ENCODE results near the gene SLC44A2.

The SLC44A2 gene

GRCh38 chr19:10654610-10655456 lies 29.5 kb downstream of the SLC44A2 start:
- H3K27ac ChIP-seq (replicated peaks), result peak overlapping the region; percentile 95
- H3K4me3 ChIP-seq (replicated peaks; ENCODE audit: insufficient read depth, low read length), result peak overlapping the region; percentile 87
- H3K27me3 ChIP-seq (ENCODE audit: insufficient read depth, poor library complexity, severe bottlenecking), result no peaks in the 10 kb centered on the region
- peak in 1 of 2 experiments; percentile 51 for DNase-seq (ENCODE audit: low read depth in 1 of 2, low spot score in 1 of 2)
- TF ChIP-seq GABPA (IDR thresholded peaks at IDR 0.05; ENCODE audit: low read depth), result no peak
- no peak for TF ChIP-seq SPI1 (IDR thresholded peaks at IDR 0.05; ENCODE audit: borderline replicate concordance, low read depth)
- TF ChIP-seq POLR2AphosphoS5 (IDR thresholded peaks at IDR 0.05; ENCODE audit: low read depth), result no peak
- TF ChIP-seq CTCF (IDR thresholded peaks at IDR 0.05; ENCODE audit: insufficient read depth, low read length), result no peak
- no peak for TF ChIP-seq REST (IDR thresholded peaks at IDR 0.05; ENCODE audit: insufficient replicate concordance, low read depth)

- H3K4me3 ChIP-seq (replicated peaks; ENCODE audit: insufficient read depth, low read length), result peak overlapping the region; percentile 87
- TF ChIP-seq SPI1 (IDR thresholded peaks at IDR 0.05; ENCODE audit: borderline replicate concordance, low read depth) (no peak), CTCF (IDR thresholded peaks at IDR 0.05; ENCODE audit: insufficient read depth, low read length) (no peak), GABPA (IDR thresholded peaks at IDR 0.05; ENCODE audit: low read depth) (no peak), REST (IDR thresholded peaks at IDR 0.05; ENCODE audit: insufficient replicate concordance, low read depth) (no peak), POLR2AphosphoS5 (IDR thresholded peaks at IDR 0.05; ENCODE audit: low read depth) (no peak)
- peak overlapping the region; percentile 95 for H3K27ac ChIP-seq (replicated peaks)
- no peaks in the 10 kb centered on the region for H3K27me3 ChIP-seq (ENCODE audit: insufficient read depth, poor library complexity, severe bottlenecking)
- peak in 1 of 2 experiments; percentile 25 for DNase-seq (ENCODE audit: low read depth in 1 of 2, low spot score in 1 of 2)
These were observed 30.3 kb downstream of the SLC44A2 start for GRCh38 chr19:10655457-10656312.

GRCh38 chr19:10660346-10660745 lies 35.0 kb downstream of the SLC44A2 start:
- no peak for DNase-seq (ENCODE audit: low read depth in 1 of 2, low spot score in 1 of 2)
- TF ChIP-seq CTCF (IDR thresholded peaks at IDR 0.05; ENCODE audit: insufficient read depth, low read length) (no peak), GABPA (IDR thresholded peaks at IDR 0.05; ENCODE audit: low read depth) (no peak), POLR2AphosphoS5 (IDR thresholded peaks at IDR 0.05; ENCODE audit: low read depth) (no peak), SPI1 (IDR thresholded peaks at IDR 0.05; ENCODE audit: borderline replicate concordance, low read depth) (no peak), REST (IDR thresholded peaks at IDR 0.05; ENCODE audit: insufficient replicate concordance, low read depth) (no peak)
- H3K27me3 ChIP-seq (ENCODE audit: insufficient read depth, poor library complexity, severe bottlenecking), result no peaks in the 10 kb centered on the region
- H3K4me3 ChIP-seq (replicated peaks; ENCODE audit: insufficient read depth, low read length), result no peak overlapping the region
- no peak overlapping the region; the same call in 1 of the 2 replicates for H3K27ac ChIP-seq (replicated peaks)

Measured in HL-60 (cell line).